GM18520 (cell line): ENCODE data around the gene CYLD.

Experiments
- ATAC-seq: cut with Tn5 transposase; IDR thresholded peaks from one replicate; pipeline ENCODE4 v1.9.1; 2021; ENCODE audit not compliant: unreplicated experiment

CYLD gene

DNA sequence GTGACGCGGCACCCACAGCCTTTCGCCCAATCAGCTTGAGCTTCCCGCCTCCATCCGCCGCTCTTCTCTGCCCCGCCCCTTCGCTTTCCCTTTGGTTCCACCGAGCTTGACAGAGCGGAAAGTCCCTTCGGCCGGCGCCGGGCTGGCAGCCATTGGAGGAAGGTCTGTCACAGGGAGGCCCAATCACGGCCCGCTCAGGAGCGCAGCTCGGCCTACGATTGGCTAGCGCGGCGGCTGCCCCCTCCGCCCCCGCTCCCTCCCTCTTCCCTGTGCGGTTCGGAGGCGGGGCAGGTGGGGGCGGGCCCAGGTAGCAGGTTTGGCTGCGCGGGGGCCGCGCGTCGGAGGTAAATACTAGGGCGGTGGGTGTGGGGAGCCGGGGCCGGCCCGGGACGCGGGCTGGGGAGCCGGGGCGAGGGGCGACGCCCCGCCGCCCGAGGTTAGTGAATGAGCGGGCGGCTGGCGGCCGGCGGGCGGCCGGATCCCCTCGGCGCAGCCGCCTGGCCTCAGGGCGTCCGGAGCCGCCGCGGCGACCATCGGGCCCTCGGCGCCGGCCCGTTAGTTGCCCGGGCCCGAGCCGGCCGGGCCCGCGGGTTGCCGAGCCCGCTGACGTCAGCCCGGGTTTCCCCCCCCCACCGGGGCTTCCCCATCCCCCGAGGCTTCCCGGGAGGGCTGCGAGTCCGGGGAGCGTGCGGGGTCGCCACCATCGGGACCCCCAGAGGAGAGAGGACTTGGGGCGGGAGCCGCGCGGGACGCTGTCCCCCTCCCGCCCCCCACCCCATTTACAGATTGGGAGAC, at the start of gene CYLD:
Gene CYLD, plus strand, starts transcription at position 306 of the 795 bp plus-strand sequence. CDS start 7,613 bp downstream, outside the sequence.
- peak; percentile 85 for ATAC-seq

DNA sequence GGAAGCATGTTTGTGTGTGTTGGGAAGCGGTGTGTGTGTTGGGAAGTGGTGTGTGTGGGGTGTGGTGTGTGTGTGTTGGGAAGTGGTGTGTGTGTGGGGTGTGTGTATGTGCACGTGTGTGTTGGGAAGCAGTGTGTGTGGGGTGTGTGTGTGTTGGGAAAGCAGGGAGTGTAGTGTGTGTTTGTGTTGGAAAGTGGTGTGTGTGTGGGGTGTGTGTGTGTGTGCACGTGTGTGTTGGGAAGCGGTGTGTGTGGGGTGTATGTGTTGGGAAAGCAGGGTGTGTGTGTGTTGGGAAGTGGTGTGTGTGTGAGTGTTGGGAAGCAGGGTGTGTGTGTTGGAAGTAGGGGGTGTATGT, 49.3 kb upstream of the CYLD start:
- no peak for ATAC-seq

DNA sequence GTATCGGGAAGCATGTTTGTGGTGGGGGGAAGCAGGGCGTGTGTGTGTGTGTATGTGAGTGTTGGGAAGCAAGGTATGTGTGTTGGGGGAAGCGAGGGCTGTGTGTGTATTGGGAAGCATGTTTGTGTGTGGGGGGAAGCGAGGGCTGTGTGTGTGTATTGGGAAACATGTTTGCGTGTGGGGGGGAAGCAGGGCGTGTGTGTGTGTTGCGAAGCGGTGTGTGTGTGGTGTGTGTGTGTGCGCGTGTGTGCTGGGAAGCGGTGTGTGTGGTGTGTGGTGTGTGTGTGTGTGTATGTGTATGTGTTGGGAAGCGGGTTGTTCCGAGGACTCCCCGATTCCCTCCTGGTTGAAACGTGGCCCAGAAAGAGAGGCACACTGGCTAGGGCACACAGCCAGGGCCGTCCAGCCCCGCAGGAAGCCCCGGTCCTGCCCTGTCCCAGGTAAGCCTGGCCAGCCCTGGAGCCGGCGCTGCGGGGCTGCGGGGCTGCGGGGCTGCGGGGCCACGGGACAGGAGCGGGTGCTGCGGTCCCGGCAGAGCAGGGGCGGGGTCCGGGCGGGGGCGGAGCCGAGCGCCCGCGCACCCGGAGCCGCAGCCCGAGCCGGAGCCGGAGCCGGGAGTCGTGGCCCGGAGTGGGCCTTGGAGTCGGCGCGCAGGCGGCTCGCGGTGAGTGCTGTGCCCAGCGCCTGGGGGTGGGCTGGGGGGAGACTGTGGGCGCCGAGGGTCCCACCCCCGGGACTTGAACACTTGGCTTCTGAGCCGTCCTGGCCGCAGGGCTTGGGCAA, 48.7 kb upstream of the CYLD start, which contains the start of gene NOD2:
Gene NOD2, plus strand, starts transcription at position 608 of the 783 bp plus-strand sequence. CDS start 5,890 bp downstream, outside the sequence.
- ATAC-seq, result no peak

DNA sequence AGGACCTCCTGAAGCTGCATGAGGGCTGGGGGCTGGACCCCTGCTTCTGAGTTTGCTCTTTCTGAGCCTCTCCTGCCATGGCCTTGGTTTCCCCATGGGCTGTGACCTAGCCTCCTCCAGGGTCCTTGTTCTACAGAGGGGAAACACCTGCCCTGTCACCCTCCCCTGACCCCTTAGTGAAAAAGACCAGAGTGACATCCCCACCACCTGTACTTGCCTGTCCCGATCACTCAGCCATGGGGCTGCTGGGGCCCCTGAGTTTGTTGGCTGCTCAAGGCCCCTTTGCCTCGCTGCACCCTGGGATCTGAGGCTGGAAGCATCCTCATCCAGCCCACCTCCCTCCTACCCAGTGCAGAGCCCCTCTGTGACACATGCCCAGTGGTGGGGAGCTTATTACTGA, 47.7 kb upstream of the CYLD start:
- no peak for ATAC-seq

DNA sequence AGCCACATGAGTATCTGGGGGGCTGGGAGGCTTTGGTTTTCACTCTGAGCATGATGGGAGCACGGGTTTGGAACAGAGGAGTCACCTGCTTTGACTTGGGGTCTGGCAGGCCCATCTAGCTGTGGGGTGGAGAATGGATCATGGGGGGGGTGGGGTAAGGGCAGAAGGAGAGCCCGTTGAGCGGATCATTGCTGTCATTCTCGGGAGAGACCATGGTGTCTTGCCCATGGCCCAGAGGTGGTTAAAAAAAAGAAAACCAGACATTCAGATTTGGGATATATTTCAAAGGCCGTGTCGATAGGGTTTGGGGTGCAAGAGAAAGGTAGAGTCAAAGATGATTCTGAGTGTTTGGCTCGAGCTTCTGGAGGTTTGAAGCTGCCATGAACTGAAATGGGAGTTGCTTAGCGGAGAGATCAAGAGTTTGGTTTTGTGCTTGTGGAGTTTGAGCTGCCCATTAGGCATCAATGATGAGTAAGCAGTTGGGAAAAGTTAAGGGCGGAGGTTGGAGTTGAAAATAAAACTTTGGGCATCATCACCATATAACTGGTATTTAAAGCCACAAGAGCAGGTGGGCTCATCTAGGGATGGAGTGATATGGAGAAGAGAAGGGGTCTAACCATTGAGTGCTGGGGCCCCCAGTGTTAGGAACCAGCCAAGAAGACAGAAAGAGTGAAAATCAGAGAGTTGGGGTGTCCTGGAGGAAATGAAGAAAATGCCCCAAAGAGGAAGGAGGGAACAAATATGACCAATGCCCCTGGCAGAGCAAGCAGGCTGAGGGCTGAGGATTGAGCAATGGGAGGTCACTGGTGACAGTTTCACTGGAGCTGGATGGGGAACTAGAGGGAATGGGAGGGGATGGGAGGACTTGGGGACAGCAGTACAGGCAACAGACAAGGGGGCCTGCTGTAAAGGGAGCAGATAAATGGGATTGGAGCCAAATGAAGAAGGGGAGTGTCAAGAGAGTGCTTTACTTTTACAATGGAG, 46.6 kb upstream of the CYLD start:
- no peak for ATAC-seq

DNA sequence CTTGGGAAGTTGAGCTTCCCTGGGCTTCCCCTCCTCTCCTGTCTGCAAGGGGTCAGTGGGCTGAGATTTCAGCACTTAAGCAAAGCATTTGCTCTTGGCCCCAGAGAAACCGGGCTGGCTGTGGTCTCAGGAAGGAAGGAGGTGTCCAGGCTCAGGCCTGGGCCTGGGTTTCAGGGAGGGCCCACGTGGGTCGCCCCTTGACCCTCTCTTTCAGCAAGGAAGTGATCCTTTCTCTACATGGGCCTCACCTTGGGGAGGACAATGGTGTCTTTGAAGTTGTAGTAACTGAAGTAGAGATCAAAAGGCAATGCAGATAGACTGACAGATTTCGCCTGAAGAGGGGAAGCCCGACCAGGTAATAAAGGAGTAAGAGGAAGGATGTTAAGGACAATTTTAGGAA, 45.8 kb upstream of the CYLD start:
- no peak for ATAC-seq

DNA sequence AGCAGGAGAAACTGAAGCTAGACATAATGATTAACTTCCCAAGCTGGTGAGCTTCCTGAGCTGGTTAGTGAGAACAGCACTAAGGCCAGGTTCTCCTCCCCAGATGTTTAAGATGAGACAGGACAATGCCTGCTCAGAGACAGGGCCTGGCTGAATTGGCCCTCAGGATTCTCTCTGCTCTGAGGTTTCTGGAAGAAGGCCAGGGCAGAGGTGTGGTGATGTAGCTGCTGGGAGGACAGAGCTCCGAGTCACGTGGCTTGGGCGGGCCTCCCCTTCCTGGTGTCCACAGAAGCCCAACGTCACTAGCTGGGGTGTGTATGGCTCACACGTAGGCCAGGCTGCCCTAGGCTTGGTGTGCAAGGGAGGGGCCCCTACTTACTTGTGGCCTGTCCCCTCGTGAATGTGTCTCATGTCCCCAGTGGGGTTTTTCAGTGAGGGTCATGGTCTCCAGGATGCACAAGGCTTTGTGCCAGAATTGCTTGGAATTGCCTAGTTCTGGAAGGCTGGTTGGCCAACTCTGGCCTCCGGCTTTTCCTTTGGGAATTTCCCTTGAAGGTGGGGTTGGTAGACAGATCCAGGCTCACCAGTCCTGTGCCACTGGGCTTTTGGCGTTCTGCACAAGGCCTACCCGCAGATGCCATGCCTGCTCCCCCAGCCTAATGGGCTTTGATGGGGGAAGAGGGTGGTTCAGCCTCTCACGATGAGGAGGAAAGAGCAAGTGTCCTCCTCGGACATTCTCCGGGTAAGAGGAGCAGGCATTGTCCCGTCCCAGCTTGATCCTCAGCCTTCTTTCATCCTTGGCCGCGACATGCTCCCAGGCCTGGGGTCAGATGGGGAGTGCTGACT, 45.1 kb upstream of the CYLD start:
- ATAC-seq, result no peak

DNA sequence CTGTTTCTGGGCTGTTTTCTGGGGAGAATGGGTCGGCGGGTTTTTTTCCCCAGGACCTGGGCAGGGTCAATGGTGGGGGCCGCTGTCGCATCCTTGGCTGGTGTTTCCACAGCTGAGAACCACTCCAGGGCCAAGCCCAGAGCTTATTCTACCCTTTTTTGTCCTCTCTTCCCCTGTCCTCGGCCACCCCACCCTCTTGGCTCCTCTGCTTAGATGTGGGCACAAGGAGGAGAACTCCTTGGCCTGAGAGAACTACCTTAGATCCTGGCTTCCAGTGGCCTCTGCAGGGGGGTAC, 44.5 kb upstream of the CYLD start:
- no peak for ATAC-seq

DNA sequence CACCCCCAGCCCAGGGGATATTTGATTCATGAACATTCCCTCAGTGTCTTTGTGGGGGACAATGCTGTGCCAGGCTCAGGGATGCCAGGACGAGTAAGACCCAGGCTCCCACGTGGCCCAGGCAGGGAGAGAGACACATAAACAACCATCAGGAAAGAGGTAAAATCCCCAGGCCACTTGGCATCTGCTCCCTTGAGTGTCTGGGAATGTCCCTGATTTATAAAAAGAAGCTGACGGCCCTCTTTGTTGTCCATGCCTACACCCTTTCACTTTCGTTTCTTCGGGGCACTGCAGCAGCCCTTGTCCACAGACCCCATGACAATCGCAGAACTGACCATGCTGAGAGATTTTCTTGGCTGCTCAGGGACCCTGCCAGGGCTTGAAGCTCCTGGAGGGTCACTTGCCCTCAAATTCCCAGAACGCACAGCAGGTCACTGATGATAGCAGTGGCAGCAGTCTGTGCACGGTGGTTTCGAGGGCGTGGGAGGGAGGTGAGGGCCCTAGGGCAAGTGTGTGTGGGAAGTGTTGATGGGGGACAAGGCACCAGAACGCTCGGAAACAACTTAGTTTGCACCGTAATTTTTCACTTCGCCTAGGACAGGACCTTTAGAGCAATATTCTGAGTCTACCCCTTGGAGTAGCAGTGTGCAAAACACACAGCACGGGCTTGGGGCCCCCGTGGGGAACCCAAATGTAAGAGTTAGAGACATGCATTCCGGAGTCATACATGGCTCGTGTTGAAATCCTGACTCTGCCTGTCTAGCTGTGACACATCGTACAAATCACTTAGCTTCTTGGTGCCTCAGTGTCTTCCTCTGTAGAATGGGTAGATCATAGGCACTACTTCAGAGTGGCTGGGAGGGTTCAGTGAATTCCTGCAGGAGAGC, 43.8 kb upstream of the CYLD start:
- ATAC-seq, result peak; percentile 47

DNA sequence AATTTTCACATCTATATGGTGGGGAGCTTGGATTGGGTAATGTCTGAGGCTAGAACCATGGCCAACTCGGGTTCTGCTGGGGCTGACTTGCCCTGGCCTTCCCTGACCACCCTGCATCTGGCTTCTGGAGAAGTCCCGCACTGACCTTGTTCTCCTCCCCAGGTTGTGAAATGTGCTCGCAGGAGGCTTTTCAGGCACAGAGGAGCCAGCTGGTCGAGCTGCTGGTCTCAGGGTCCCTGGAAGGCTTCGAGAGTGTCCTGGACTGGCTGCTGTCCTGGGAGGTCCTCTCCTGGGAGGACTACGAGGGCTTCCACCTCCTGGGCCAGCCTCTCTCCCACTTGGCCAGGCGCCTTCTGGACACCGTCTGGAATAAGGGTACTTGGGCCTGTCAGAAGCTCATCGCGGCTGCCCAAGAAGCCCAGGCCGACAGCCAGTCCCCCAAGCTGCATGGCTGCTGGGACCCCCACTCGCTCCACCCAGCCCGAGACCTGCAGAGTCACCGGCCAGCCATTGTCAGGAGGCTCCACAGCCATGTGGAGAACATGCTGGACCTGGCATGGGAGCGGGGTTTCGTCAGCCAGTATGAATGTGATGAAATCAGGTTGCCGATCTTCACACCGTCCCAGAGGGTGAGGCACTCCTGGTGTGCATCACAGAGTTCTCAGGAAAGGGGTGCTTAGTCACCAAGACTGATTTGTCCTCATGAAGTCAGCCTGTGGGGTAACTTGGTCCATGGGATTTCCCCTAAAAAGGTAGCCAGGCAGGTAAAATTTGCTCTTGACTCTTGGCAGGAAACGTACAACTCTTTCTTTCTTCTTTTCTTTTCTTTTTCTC, 42.3 kb upstream of the CYLD start:
- ATAC-seq, result no peak

DNA sequence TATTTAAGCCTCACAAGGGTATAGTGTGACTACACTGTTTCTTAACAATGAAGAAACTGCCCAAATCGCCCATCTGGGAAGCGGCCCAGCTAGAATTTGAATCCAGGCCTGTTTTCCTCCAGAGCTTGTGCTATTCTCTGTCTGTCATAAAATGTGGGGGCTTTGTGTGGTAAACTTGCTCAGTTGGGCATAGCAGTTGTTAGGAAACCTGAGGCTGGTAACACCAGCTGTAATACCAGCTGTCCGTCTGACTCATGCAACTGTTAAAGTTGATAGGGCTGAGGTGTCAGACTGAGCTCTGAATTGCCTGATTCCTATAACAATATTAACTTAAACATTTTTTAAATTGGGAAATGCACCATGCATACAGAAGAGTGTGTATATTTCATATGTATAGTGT, 39.2 kb upstream of the CYLD start:
- ATAC-seq, result no peak

DNA sequence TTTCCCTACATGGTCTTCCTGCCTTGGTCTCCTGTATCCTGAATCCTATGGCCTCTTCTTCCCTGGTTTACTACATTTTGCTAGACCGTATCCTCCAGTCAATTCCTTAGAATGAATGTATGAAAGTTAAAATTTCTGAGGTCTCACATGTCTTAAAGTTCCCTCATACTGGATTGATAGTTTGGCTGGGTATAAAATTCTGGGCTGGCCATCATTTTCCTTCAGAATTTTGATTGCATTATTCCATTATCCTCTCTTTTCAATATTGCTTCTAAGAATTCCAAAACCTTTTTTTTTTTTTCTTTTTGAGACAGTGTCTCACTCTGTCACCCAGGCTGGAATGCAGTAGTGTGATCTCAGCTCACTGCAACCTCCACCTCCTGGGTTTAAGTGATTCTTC, 37.6 kb upstream of the CYLD start:
- ATAC-seq, result no peak

DNA sequence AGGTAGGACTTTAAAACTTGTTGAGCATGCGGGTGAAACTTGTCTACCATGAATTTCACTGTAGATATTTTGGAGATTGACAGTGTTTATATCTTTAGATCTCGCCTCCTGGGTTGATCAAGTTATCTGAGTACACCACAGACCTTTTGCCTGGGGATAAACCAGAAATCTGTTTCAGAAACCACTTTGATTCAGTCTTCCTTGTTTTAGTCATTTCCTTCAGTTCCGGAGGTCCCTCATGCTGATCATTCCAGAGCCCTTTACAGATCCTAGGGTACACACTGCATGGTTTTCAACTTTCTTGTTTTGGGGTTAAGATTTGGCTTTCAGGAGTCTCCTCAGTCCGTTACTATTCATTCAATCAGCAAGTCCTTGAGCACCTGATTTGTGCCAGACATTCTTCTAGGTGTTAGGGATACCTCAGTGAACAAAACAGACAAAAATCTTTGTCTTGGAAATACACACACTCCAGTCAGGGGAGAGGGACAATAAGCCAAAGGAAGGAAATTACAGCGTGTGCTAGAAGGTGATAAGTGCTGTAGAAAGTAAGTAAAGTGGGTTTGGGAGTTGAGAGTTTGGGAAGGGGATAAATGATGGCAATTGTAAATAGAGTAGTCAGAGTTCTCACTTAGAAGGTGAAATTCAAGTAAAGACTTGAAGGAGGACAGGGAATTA, 36.3 kb upstream of the CYLD start:
- no peak for ATAC-seq

DNA sequence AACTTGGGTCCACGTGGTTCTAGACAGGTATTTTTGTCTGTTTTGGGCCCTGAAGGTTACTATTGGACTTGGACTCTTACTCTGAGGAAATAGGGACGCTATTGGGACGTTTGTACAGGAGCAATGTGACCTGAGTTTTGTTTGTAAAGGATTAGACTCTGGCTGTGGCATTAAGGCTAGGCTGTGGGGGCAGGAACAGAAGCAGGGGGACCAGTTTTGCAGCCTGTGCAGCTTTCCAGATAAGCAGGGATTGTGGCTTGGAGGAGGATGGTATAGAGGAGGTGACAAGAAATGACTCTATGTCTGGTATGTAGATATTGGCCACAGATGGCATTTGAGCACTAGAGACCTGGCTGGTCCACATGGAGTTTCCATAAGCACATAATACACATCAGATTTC, 35.6 kb upstream of the CYLD start:
- no peak for ATAC-seq

DNA sequence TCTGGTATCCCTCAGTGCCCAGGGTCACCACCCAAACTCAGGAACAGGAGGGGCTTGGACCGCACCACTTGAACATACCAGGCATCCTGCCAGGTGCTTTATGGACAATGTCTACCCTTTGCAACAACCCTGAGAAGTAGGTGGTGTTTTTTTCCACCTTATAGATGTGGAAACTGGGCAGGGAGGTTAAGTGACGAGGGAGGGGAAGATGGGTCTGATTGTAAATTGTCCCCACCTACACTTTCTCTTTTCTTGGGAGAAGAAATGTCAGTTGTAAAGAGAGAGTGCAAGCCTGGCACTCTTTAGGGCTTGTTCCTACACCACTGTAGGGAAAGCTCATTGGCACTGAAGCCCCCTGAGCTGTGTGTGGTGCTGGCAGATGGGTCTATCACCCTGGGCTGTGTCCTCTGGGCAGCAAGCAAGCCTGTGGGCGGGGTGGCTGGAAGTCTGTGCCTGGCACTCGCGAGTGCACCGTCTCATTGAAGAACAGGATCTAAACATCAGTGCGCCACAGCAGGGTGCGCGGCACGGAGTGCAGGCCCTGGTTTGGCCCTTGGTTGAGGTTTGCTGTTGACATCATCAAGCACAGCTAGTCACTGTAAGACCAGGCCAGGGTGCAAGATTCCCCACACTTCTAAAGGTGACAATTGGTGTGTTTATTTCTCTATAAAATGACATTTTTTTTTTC, 33.4 kb upstream of the CYLD start:
- no peak for ATAC-seq

DNA sequence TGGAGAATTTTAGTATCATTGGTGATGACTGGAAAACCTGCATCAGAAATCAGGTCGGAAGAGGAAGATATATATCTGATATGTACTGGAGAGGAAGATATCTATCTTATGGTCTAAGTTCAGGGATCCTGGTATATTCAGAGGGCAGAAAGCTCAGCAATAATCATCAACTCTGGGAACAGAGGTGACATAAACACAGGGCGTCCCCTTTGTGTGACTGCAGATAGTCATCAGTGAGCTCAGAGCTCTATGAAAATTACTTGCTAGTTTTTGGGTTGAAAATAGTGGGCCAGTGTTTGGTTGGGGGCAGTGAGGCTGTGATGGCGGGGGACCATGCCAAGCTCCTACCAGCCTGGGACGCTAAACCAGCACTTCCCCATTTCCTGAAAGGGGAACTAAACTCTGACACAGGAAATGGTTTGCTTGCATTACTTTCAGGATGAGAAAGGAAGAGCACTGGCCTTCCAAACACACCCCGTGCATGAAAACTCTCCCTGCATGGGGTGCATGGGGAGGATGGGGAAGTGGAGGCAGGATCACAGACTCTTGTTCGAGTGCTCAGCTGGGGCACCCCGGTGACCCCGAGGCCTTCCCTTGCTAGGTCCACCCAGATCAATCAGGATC, 32.7 kb upstream of the CYLD start:
- ATAC-seq, result no peak

DNA sequence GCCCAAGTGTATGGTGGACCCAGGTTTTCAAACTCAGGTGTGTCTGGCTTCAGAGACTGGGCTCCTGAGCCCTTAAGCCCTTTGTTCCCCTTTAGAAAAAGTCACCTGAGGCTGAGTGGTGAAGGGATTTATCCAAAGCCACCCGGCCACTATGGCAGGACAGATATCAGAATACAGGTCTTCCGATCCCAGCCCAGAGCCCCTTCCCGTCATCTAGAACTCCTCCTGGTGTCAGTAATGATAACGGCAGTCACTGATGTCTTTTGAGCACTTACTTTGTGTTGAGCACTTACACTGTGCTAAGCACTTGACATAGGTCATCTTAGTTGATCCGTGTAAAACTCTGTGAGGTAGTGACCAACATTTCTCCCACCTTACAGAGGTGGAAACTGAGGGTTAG, 31.9 kb upstream of the CYLD start:
- ATAC-seq, result no peak
